ENCODE results near the gene WDR93. TPM values are rescaled to one million over a fixed set of nuclear protein-coding genes. Genes with fewer than 3 reads are reported as not detected.
A peak's percentile ranks its signal among the peaks of the same experiment; 100 is the strongest.

Gene WDR93
- polyA plus RNA-seq, 2 of the 4 experiments (the other 2 are of a cell fraction), result 0.10 to 0.26 TPM

DNA sequence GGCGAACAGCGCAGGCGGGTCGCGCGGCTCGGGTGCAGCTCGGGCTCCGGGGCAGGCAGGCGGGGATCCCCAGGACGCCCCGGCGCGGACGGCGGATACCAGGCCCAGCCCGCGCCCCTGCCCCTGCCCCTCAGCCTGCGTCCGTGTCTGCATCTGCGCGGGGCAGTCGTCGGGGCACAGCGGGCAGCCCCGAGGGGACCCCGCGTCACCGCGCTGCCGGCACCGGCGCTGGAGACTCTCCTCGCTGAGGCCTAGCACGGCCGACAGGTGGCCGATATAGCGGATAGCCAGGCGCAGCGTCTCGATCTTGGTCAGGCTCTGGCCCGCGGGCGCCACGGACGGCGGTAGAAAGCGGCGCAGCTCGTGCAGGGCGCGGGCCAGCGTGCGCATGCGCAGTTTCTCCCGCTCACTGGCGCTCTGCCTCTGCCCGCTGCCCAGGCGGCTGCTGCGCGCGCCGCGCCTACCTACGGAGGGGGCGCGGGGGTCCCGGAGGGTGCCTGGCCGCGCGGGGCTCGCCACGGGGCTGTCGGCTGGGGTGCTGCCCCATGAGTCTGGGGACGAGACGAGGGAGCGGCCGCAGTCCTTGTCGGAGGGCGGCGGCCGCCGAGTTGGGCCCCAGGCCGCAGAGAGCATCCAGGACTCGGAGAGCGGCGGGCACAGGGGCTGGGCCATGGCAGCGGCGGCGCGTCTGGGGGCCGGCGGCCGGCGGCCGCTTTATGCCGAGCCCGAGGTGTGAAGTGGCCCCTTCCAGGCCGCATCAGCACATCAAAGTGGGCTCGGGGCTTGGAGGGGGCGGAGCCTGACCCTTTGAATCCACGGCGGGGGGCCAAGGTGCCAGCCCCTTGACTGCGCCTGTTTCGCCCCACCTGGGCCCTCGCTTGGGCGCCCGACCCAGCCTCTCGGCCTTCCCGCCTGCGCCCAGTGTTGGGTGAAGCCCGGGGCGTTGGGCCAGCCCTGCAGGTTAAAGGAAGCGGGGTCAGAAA lies 60.2 kb downstream of the WDR93 start, which contains the start of gene MESP1 (continued):
- TF ChIP-seq JUN (IDR thresholded peaks at IDR 0.05) (peak; percentile 83 to 89), ZFP36 (IDR thresholded peaks at IDR 0.05; ENCODE audit: borderline replicate concordance, partially characterized antibody) (no peak), KDM1A (IDR thresholded peaks at IDR 0.05; ENCODE audit: low read depth) (no peak), MYC (IDR thresholded peaks at IDR 0.05; ENCODE audit: borderline replicate concordance, low read length) (no peak)

GRCh38 chr15:89751748-89752147 lies 61.1 kb downstream of the WDR93 start:
- TF ChIP-seq, protein P1, sequence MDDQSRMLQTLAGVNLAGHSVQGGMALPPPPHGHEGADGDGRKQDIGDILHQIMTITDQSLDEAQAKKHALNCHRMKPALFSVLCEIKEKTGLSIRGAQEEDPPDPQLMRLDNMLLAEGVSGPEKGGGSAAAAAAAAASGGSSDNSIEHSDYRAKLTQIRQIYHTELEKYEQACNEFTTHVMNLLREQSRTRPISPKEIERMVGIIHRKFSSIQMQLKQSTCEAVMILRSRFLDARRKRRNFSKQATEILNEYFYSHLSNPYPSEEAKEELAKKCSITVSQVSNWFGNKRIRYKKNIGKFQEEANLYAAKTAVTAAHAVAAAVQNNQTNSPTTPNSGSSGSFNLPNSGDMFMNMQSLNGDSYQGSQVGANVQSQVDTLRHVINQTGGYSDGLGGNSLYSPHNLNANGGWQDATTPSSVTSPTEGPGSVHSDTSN (IDR thresholded peaks at IDR 0.05), result no peak
- TF ChIP-seq MYC (IDR thresholded peaks at IDR 0.05; ENCODE audit: borderline replicate concordance, low read length) (no peak), POLR2A (IDR thresholded peaks at IDR 0.05; ENCODE audit: low read length) (peak; percentile 11; the same call in 1 of the 2 replicates), EHF (CRISPR knock-in tag; IDR thresholded peaks at IDR 0.05) (no peak), KDM5A (IDR thresholded peaks at IDR 0.05) (no peak), ZC3H11A (IDR thresholded peaks at IDR 0.05) (no peak)
- TF ChIP-seq, protein P2, sequence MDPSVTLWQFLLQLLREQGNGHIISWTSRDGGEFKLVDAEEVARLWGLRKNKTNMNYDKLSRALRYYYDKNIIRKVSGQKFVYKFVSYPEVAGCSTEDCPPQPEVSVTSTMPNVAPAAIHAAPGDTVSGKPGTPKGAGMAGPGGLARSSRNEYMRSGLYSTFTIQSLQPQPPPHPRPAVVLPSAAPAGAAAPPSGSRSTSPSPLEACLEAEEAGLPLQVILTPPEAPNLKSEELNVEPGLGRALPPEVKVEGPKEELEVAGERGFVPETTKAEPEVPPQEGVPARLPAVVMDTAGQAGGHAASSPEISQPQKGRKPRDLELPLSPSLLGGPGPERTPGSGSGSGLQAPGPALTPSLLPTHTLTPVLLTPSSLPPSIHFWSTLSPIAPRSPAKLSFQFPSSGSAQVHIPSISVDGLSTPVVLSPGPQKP (IDR thresholded peaks at IDR 0.05; ENCODE audit: low read depth, low read length), result no peak
- ATAC-seq (no peak), DNase-seq (ENCODE audit: low read depth in 1 of 2, low spot score in 1 of 2) (no peak), FAIRE-seq (no peak)
- WGBS (ENCODE audit: missing lambda C conversion rate), result 96% methylated on average over 5 of the region's 5 CpGs
- Histone ChIP-seq H3K9me3 (no peaks in the 10 kb centered on the region), H3K4me3 (peak overlapping the region; percentile 60; the same call in 2 of the 3 replicates), H3K4me1 (peaks cover 23% of the 10 kb centered on the region), H3K4me2 (peak overlapping the region; percentile 93), H3K27ac (peak overlapping the region in 1 of 2 experiments; percentile 91; a peak in 2 of 6 replicates)
- ChIA-PET POLR2A (interaction anchor here (0.8 kb wide), 1 partner anchor 123 kb away, joined by 3 read pairs; no protein-coding TSS in a partner anchor), CTCF (interaction anchor here (1.0 to 17.7 kb wide), 12 partner anchors 9 to 136 kb away, joined by 3 to 491 read pairs (median 5); partner anchors contain the start of gene MESP2)

GRCh38 chr15:89753855-89754254 lies 63.2 kb downstream of the WDR93 start:
- 92% methylated on average over 7 of the region's 7 CpGs for WGBS (ENCODE audit: missing lambda C conversion rate)
- no peak for ATAC-seq
- no peaks in the 10 kb centered on the region for H3K9me3 ChIP-seq
- CTCF ChIA-PET, result interaction anchor here (0.7 to 17.7 kb wide), 11 partner anchors 7 to 395 kb away, joined by 3 to 491 read pairs (median 12); partner anchors contain the start of gene MESP2
- no peak overlapping the region for H3K4me3 ChIP-seq
- TF ChIP-seq CBX2 (IDR thresholded peaks at IDR 0.05; ENCODE audit: borderline replicate concordance, low read depth) (no peak), CEBPB (IDR thresholded peaks at IDR 0.05) (0 out of 4 replicates have a peak, but pooled peaks of 1 of the 2 experiments have one; percentile 11)
- TF ChIP-seq, protein P3, sequence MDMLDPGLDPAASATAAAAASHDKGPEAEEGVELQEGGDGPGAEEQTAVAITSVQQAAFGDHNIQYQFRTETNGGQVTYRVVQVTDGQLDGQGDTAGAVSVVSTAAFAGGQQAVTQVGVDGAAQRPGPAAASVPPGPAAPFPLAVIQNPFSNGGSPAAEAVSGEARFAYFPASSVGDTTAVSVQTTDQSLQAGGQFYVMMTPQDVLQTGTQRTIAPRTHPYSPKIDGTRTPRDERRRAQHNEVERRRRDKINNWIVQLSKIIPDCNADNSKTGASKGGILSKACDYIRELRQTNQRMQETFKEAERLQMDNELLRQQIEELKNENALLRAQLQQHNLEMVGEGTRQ (IDR thresholded peaks at IDR 0.05), result no peak
- peaks cover 23% of the 10 kb centered on the region for H3K4me1 ChIP-seq
- FAIRE-seq, result no peak
- no peak overlapping the region for H3K27ac ChIP-seq
- no peak overlapping the region for H3K4me2 ChIP-seq
- POLR2A ChIA-PET, result interaction anchor here (0.7 kb wide), 1 partner anchor 159 kb away, joined by 3 read pairs; no protein-coding TSS in a partner anchor
- no peak for DNase-seq (ENCODE audit: low read depth in 1 of 2, low spot score in 1 of 2)

DNA sequence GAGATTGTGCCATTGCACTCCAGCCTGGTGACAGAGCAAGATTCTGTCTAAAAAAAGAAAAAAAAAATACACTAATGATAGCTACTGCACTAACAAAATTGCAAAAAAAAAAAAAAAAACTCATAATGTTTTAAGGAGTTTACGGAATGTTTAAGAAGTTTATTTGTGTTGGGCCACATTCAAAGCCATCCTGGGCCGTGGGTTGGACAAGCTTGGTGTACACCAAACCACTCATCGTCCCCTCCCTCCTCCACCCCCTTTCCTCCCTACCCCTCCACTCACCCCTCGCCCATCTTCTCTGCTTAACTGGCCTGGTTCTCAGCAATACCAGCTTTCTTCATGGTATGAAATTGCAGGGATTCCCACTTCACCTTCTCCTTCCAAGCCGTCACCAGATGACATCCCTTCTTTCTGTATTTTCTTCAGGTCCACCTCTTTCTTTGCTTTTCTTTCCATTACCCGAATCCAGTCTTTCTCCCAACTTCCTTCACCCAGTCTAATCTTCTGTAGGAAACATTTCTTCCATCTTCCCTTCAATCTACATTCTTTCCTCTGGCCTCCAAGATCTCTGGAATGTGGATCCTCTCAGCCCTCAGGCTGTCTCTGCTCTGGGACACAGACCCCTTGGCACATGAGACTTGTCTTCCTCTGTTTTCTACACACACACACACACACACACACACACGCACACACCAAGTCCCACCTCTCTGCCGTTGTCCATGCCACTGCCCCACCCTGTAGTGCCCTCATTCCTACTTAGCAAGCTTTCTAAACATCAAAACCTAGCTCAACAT lies 63.9 kb downstream of the WDR93 start:
- FAIRE-seq, result no peak
- WGBS (ENCODE audit: missing lambda C conversion rate), result 56% methylated on average over 8 of the region's 8 CpGs
- ChIA-PET CTCF (interaction anchor here (1.0 to 17.7 kb wide), 11 partner anchors 9 to 316 kb away, joined by 3 to 491 read pairs (median 8); partner anchors contain the start of genes AP3S2 and MESP2), POLR2A (interaction anchor here (0.7 kb wide), 1 partner anchor 158 kb away, joined by 3 read pairs; no protein-coding TSS in a partner anchor)
- Histone ChIP-seq H3K4me3 (no peak overlapping the region), H3K27ac (no peak overlapping the region), H3K9me3 (no peaks in the 10 kb centered on the region), H3K4me1 (peaks cover 22% of the 10 kb centered on the region), H3K4me2 (peak overlapping the region; percentile 3; the same call in 1 of the 3 replicates)
- DNase-seq (ENCODE audit: low read depth in 1 of 2, low spot score in 1 of 2), result peak in 1 of 2 experiments; percentile 30
- no peak for ATAC-seq
- no peak for TF ChIP-seq FOSB (CRISPR knock-in tag; IDR thresholded peaks at IDR 0.05)
- TF ChIP-seq CBX8 (IDR thresholded peaks at IDR 0.05), result no peak
- TF ChIP-seq, protein P4, sequence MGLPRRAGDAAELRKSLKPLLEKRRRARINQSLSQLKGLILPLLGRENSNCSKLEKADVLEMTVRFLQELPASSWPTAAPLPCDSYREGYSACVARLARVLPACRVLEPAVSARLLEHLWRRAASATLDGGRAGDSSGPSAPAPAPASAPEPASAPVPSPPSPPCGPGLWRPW (IDR thresholded peaks at IDR 0.05), result no peak
- no peak for TF ChIP-seq ZSCAN20 (CRISPR knock-in tag; IDR thresholded peaks at IDR 0.05)
- TF ChIP-seq, protein P5, sequence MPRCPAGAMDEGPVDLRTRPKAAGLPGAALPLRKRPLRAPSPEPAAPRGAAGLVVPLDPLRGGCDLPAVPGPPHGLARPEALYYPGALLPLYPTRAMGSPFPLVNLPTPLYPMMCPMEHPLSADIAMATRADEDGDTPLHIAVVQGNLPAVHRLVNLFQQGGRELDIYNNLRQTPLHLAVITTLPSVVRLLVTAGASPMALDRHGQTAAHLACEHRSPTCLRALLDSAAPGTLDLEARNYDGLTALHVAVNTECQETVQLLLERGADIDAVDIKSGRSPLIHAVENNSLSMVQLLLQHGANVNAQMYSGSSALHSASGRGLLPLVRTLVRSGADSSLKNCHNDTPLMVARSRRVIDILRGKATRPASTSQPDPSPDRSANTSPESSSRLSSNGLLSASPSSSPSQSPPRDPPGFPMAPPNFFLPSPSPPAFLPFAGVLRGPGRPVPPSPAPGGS (IDR thresholded peaks at IDR 0.05), result no peak
- no peak for TF ChIP-seq RFX5 (IDR thresholded peaks at IDR 0.05)
- no peak for TF ChIP-seq E2F6 (IDR thresholded peaks at IDR 0.05; ENCODE audit: borderline replicate concordance, low read depth)
- no peak for TF ChIP-seq NFE2L2 (conservative IDR thresholded peaks at IDR 0.05; ENCODE audit: low read length)
- no peak for TF ChIP-seq CHD4 (IDR thresholded peaks at IDR 0.05; ENCODE audit: borderline replicate concordance)

All from A549 (cell line).